ENCODE measurements around the gene ARMH1.

- TF ChIP-seq, protein P1, sequence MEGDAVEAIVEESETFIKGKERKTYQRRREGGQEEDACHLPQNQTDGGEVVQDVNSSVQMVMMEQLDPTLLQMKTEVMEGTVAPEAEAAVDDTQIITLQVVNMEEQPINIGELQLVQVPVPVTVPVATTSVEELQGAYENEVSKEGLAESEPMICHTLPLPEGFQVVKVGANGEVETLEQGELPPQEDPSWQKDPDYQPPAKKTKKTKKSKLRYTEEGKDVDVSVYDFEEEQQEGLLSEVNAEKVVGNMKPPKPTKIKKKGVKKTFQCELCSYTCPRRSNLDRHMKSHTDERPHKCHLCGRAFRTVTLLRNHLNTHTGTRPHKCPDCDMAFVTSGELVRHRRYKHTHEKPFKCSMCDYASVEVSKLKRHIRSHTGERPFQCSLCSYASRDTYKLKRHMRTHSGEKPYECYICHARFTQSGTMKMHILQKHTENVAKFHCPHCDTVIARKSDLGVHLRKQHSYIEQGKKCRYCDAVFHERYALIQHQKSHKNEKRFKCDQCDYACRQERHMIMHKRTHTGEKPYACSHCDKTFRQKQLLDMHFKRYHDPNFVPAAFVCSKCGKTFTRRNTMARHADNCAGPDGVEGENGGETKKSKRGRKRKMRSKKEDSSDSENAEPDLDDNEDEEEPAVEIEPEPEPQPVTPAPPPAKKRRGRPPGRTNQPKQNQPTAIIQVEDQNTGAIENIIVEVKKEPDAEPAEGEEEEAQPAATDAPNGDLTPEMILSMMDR (IDR thresholded peaks at IDR 0.05), result no peak
- TF ChIP-seq TCF7L2 (IDR thresholded peaks at IDR 0.05; ENCODE audit: low read depth, low read length) (no peak), POLR2AphosphoS5 (IDR thresholded peaks at IDR 0.05; ENCODE audit: low read depth, low read length) (no peak)
Observed at GRCh38 chr1:44662683-44663030, 11.9 kb upstream of the ARMH1 start.
